Erythroblast (primary cell): ENCODE measurements around the gene CD164L2.

Experiments
- GATA1 ChIP-seq: IDR thresholded peaks from 2 replicates; pipeline ENCODE4 v1.6.1; 2011; ENCODE audit warnings: low read depth, mild to moderate bottlenecking, control low read depth, low read length, moderate library complexity
- POLR2A ChIP-seq: IDR thresholded peaks from 2 replicates; pipeline ENCODE4 v1.6.1; 2011; ENCODE audit warnings: mild to moderate bottlenecking, low read length

DNA sequence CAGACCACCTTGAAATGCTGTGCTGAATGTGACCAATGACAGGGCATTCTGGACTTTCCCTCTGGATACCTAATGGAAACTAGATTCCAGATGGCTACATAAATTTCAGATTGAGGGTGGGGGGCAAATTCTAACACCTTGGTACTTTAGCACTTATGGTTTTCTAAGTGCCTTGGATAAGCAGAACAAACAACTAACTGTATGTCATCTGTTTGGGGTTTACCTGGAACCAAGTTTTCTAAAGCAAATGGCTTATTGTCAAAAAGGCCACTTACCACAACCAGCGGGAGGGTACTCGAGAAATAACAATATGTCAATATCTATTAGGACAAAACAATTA is 48.4 kb upstream of the CD164L2 start:
- TF ChIP-seq POLR2A (no peak), GATA1 (no peak)
